Body of pancreas (tissue), 4 donors: ENCODE data around the gene ABCC6.

Source experiments
- POLR2A ChIP-seq, 3 donors: fragments of 450-650 bp; IDR thresholded peaks; one replicate each; pipeline ENCODE4 v1.6.1; 2016; ENCODE audit warnings: antibody characterized with exemption in 3 of 3, mild to moderate bottlenecking in 2 of 3
- TF ChIP-seq, protein P1 (sequence below), 7 experiments: fragments of 450-650 bp in 4 of 7; fragments of 200-600 bp in 3 of 7; sonication (generic) in 3 of 7; IDR thresholded peaks; one replicate each; pipeline ENCODE4 v1.5.1; 2016 to 2019; ENCODE audit warnings: antibody characterized with exemption in 7 of 7

DNA sequence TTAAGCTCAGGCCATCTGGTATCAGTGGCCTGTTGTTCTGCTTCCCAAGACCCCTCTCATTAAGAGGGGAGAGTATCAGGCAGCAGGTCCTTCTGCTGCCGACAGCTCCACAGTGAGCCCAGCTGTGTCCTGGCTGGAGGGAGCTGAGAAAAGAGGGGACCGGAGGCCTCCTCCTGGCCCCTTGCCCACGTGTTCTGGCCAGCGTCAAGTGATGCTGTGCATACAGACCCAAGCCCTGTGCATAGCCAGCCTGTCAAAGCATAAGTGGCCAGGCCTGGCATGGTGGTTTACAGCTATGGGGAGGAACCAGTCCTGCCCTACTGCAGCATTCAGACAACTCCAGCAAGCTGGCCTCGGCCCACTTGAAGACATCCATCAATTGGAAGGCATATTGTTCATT, 48.0 kb downstream of the ABCC6 start:
- TF ChIP-seq, protein P1, sequence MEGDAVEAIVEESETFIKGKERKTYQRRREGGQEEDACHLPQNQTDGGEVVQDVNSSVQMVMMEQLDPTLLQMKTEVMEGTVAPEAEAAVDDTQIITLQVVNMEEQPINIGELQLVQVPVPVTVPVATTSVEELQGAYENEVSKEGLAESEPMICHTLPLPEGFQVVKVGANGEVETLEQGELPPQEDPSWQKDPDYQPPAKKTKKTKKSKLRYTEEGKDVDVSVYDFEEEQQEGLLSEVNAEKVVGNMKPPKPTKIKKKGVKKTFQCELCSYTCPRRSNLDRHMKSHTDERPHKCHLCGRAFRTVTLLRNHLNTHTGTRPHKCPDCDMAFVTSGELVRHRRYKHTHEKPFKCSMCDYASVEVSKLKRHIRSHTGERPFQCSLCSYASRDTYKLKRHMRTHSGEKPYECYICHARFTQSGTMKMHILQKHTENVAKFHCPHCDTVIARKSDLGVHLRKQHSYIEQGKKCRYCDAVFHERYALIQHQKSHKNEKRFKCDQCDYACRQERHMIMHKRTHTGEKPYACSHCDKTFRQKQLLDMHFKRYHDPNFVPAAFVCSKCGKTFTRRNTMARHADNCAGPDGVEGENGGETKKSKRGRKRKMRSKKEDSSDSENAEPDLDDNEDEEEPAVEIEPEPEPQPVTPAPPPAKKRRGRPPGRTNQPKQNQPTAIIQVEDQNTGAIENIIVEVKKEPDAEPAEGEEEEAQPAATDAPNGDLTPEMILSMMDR (IDR thresholded peaks at IDR 0.05): no peak
- no peak for TF ChIP-seq POLR2A (IDR thresholded peaks at IDR 0.05)
